Activated CD4-positive, alpha-beta memory T cell treated with anti-CD3 and anti-CD28 coated beads for 36 hours (primary cell): ENCODE data around the gene RSPO4. TPM values are rescaled to one million over a fixed set of nuclear protein-coding genes. Genes with fewer than 3 reads are reported as not detected.

Experiments
- CTCF ChIA-PET: fragments of 350-600 bp; sonication (Branson Sonifier 250); formaldehyde crosslinking; loops from one replicate; lab custom pipeline; 2021; ENCODE audit warnings: antibody characterized with exemption, inconsistent platforms; lab: Charles Lee
- POLR2A ChIA-PET: fragments of 350-600 bp; sonication (Branson Sonifier 250); formaldehyde crosslinking; loops from one replicate; lab custom pipeline; 2021; ENCODE audit warnings: antibody characterized with exemption; lab: Charles Lee
- DNase-seq: peaks from one replicate; pipeline ENCODE4 v3.0.0-alpha.2; 2020
- H3K27ac Mint-ChIP-seq: one replicate; pipeline ENCODE4 v1.8.0; 2021; ENCODE audit warnings: mixed read lengths
- H3K27me3 Mint-ChIP-seq: one replicate; pipeline ENCODE4 v1.8.0; 2021; ENCODE audit warnings: mixed read lengths
- H3K36me3 Mint-ChIP-seq: one replicate; pipeline ENCODE4 v1.8.0; 2021; ENCODE audit warnings: mixed read lengths
- H3K4me1 Mint-ChIP-seq: one replicate; pipeline ENCODE4 v1.8.0; 2021; ENCODE audit warnings: low read depth, mixed read lengths
- H3K4me3 Mint-ChIP-seq: one replicate; pipeline ENCODE4 v1.8.0; 2021; ENCODE audit warnings: mild to moderate bottlenecking, mixed read lengths
- H3K9me3 Mint-ChIP-seq: one replicate; pipeline ENCODE4 v1.8.0; 2021; ENCODE audit warnings: mixed read lengths
- intact Hi-C: fragments of 100-400 bp; cut with micrococcal nuclease; formaldehyde crosslinking; loops from one replicate; pipeline ENCODE4 v1.15.1; 2023
- total RNA-seq, 2 experiments: library from RNA; stranded (reverse); gene quantifications; one replicate each; pipeline ENCODE4 v1.2.3, GENCODE V29; 2021

RSPO4 gene
- total RNA-seq, 2 experiments from 2014 or later, result not detected

- no peak for DNase-seq
- Mint-ChIP-seq H3K4me1 (no peaks in the 10 kb centered on the region), H3K4me3 (no peak overlapping the region), H3K27me3 (peaks cover 22% of the 10 kb centered on the region), H3K27ac (no peak overlapping the region), H3K36me3 (no peaks in the 10 kb centered on the region), H3K9me3 (no peaks in the 10 kb centered on the region)
- intact Hi-C loops, result no loop called here
- ChIA-PET CTCF (interaction anchor here (1.5 kb wide), 1 partner anchor 134 kb away, joined by 4 read pairs; no protein-coding TSS in a partner anchor), POLR2A (no interaction called here)
Observed at GRCh38 chr20:949717-950116, 52.4 kb downstream of the RSPO4 start.

GRCh38 chr20:946826-947225 lies 55.3 kb downstream of the RSPO4 start:
- no peaks in the 10 kb centered on the region for H3K9me3 Mint-ChIP-seq
- H3K4me3 Mint-ChIP-seq, result no peak overlapping the region
- intact Hi-C loops, result no loop called here
- POLR2A ChIA-PET, result no interaction called here
- H3K27me3 Mint-ChIP-seq, result peaks cover 15% of the 10 kb centered on the region
- CTCF ChIA-PET, result interaction anchor here (1.0 to 1.7 kb wide), 3 partner anchors 10 to 186 kb away, joined by 3 to 6 read pairs (median 4); no protein-coding TSS in a partner anchor
- no peak overlapping the region for H3K27ac Mint-ChIP-seq
- DNase-seq, result no peak
- H3K4me1 Mint-ChIP-seq, result no peaks in the 10 kb centered on the region
- H3K36me3 Mint-ChIP-seq, result no peaks in the 10 kb centered on the region

GRCh38 chr20:945841-946240 lies 56.3 kb downstream of the RSPO4 start:
- Mint-ChIP-seq H3K9me3 (no peaks in the 10 kb centered on the region), H3K4me1 (no peaks in the 10 kb centered on the region), H3K27ac (no peak overlapping the region), H3K27me3 (peaks cover 13% of the 10 kb centered on the region), H3K4me3 (no peak overlapping the region), H3K36me3 (no peaks in the 10 kb centered on the region)
- CTCF ChIA-PET, result interaction anchor here (1.0 to 1.7 kb wide), 3 partner anchors 11 to 185 kb away, joined by 3 to 6 read pairs (median 4); no protein-coding TSS in a partner anchor
- intact Hi-C loops, result no loop called here
- DNase-seq, result no peak
- POLR2A ChIA-PET, result no interaction called here

GRCh38 chr20:944774-945410 lies 57.2 kb downstream of the RSPO4 start:
- Mint-ChIP-seq H3K27me3 (peaks cover 13% of the 10 kb centered on the region), H3K36me3 (no peaks in the 10 kb centered on the region), H3K27ac (no peak overlapping the region), H3K4me1 (no peaks in the 10 kb centered on the region), H3K4me3 (no peak overlapping the region), H3K9me3 (no peaks in the 10 kb centered on the region)
- no peak for DNase-seq
- intact Hi-C loops, result no loop called here
- ChIA-PET POLR2A (no interaction called here), CTCF (no interaction called here)

- intact Hi-C loops, result no loop called here
- POLR2A ChIA-PET, result no interaction called here
- Mint-ChIP-seq H3K36me3 (no peaks in the 10 kb centered on the region), H3K4me1 (no peaks in the 10 kb centered on the region), H3K27me3 (peaks cover 13% of the 10 kb centered on the region), H3K27ac (no peak overlapping the region), H3K4me3 (no peak overlapping the region), H3K9me3 (no peaks in the 10 kb centered on the region)
- DNase-seq, result no peak
- CTCF ChIA-PET, result no interaction called here
Observed at GRCh38 chr20:944148-944547, 58.0 kb downstream of the RSPO4 start.

- CTCF ChIA-PET, result no interaction called here
Observed at GRCh38 chr20:942611-943010, 59.5 kb downstream of the RSPO4 start.

GRCh38 chr20:940926-941325 lies 61.2 kb downstream of the RSPO4 start:
- H3K9me3 Mint-ChIP-seq, result no peaks in the 10 kb centered on the region
- CTCF ChIA-PET, result interaction anchor here (1.5 kb wide), 1 partner anchor 272 kb away, joined by 3 read pairs; no protein-coding TSS in a partner anchor
- peaks cover 4% of the 10 kb centered on the region for H3K27me3 Mint-ChIP-seq
- no peaks in the 10 kb centered on the region for H3K4me1 Mint-ChIP-seq
- intact Hi-C loops, result no loop called here
- no peak overlapping the region for H3K4me3 Mint-ChIP-seq
- DNase-seq, result no peak
- POLR2A ChIA-PET, result no interaction called here
- no peaks in the 10 kb centered on the region for H3K36me3 Mint-ChIP-seq
- no peak overlapping the region for H3K27ac Mint-ChIP-seq

More at GRCh38 chr20:942611-943010, 59.5 kb downstream of the RSPO4 start:
- Mint-ChIP-seq H3K4me3 (no peak overlapping the region), H3K27me3 (peaks cover 12% of the 10 kb centered on the region), H3K9me3 (no peaks in the 10 kb centered on the region), H3K27ac (no peak overlapping the region), H3K4me1 (no peaks in the 10 kb centered on the region), H3K36me3 (no peaks in the 10 kb centered on the region)
- DNase-seq, result no peak
- POLR2A ChIA-PET, result no interaction called here
- intact Hi-C loops, result no loop called here

GRCh38 chr20:939606-940005 lies 62.5 kb downstream of the RSPO4 start:
- DNase-seq, result no peak
- Mint-ChIP-seq H3K4me3 (no peak overlapping the region), H3K4me1 (no peaks in the 10 kb centered on the region), H3K9me3 (no peaks in the 10 kb centered on the region), H3K27ac (no peak overlapping the region), H3K27me3 (peaks cover 1% of the 10 kb centered on the region), H3K36me3 (no peaks in the 10 kb centered on the region)
- intact Hi-C loops, result no loop called here
- ChIA-PET CTCF (no interaction called here), POLR2A (no interaction called here)

GRCh38 chr20:934186-934840 lies 67.8 kb downstream of the RSPO4 start:
- DNase-seq, result no peak
- H3K36me3 Mint-ChIP-seq, result peaks cover 4% of the 10 kb centered on the region
- CTCF ChIA-PET, result no interaction called here

GRCh38 chr20:933029-933428 lies 69.1 kb downstream of the RSPO4 start:
- ChIA-PET CTCF (interaction anchor here (1.4 kb wide), 1 partner anchor 23 kb away, joined by 9 read pairs; no protein-coding TSS in a partner anchor), POLR2A (no interaction called here)
- Mint-ChIP-seq H3K4me1 (no peaks in the 10 kb centered on the region), H3K36me3 (peaks cover 4% of the 10 kb centered on the region), H3K27me3 (no peaks in the 10 kb centered on the region), H3K9me3 (peaks cover 18% of the 10 kb centered on the region), H3K27ac (no peak overlapping the region), H3K4me3 (no peak overlapping the region)
- intact Hi-C loops, result no loop called here
- no peak for DNase-seq

More at GRCh38 chr20:934186-934840, 67.8 kb downstream of the RSPO4 start:
- Mint-ChIP-seq H3K27me3 (no peaks in the 10 kb centered on the region), H3K4me3 (no peak overlapping the region), H3K4me1 (no peaks in the 10 kb centered on the region), H3K27ac (no peak overlapping the region), H3K9me3 (peaks cover 18% of the 10 kb centered on the region)
- intact Hi-C loops, result no loop called here
- POLR2A ChIA-PET, result no interaction called here

GRCh38 chr20:931401-931800 lies 70.7 kb downstream of the RSPO4 start:
- no peak overlapping the region for H3K4me3 Mint-ChIP-seq
- peaks cover 18% of the 10 kb centered on the region for H3K9me3 Mint-ChIP-seq
- no peak overlapping the region for H3K27ac Mint-ChIP-seq
- H3K27me3 Mint-ChIP-seq, result peaks cover 3% of the 10 kb centered on the region
- ChIA-PET POLR2A (no interaction called here), CTCF (interaction anchor here (1.0 kb wide), 1 partner anchor 24 kb away, joined by 4 read pairs; no protein-coding TSS in a partner anchor)
- intact Hi-C loops, result no loop called here
- DNase-seq, result no peak
- H3K4me1 Mint-ChIP-seq, result no peaks in the 10 kb centered on the region
- H3K36me3 Mint-ChIP-seq, result peaks cover 4% of the 10 kb centered on the region

- no peak for DNase-seq
- peaks cover 13% of the 10 kb centered on the region for H3K9me3 Mint-ChIP-seq
- peaks cover 3% of the 10 kb centered on the region for H3K36me3 Mint-ChIP-seq
- ChIA-PET POLR2A (no interaction called here), CTCF (no interaction called here)
- no peaks in the 10 kb centered on the region for H3K4me1 Mint-ChIP-seq
- intact Hi-C loops, result no loop called here
- no peak overlapping the region for H3K4me3 Mint-ChIP-seq
- H3K27me3 Mint-ChIP-seq, result peaks cover 8% of the 10 kb centered on the region
- no peak overlapping the region for H3K27ac Mint-ChIP-seq
Observed at GRCh38 chr20:926670-927069, 75.4 kb downstream of the RSPO4 start.
